ENCODE measurements around the gene MBOAT1.

DNA sequence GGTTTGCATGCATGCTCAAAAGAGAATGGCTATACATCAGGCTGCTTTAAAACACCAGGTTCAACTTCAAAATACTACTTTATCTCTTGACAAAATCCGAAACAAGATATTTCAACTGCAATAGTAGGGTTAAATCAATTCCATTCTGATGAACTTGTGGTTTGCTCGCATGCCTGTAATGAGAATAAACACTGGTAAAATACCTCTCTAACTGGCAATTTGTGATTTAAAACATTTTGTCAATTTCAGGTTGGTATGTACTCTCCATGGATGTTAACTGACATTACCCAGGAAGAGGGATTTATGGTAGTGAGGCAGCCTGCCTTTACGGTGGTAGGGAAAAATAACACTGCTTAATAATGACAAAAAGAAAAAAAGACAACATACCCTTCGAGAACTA is 74.4 kb downstream of the MBOAT1 start:
- TF ChIP-seq, protein P1, sequence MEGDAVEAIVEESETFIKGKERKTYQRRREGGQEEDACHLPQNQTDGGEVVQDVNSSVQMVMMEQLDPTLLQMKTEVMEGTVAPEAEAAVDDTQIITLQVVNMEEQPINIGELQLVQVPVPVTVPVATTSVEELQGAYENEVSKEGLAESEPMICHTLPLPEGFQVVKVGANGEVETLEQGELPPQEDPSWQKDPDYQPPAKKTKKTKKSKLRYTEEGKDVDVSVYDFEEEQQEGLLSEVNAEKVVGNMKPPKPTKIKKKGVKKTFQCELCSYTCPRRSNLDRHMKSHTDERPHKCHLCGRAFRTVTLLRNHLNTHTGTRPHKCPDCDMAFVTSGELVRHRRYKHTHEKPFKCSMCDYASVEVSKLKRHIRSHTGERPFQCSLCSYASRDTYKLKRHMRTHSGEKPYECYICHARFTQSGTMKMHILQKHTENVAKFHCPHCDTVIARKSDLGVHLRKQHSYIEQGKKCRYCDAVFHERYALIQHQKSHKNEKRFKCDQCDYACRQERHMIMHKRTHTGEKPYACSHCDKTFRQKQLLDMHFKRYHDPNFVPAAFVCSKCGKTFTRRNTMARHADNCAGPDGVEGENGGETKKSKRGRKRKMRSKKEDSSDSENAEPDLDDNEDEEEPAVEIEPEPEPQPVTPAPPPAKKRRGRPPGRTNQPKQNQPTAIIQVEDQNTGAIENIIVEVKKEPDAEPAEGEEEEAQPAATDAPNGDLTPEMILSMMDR (IDR thresholded peaks at IDR 0.05 in 4 of 5, conservative IDR thresholded peaks at IDR 0.05 in 1 of 5): no peak
- no peak for TF ChIP-seq POLR2A (IDR thresholded peaks at IDR 0.05)

All from gastrocnemius medialis (tissue), 4 donors.